ENCODE results near the gene NRARP.

DNA sequence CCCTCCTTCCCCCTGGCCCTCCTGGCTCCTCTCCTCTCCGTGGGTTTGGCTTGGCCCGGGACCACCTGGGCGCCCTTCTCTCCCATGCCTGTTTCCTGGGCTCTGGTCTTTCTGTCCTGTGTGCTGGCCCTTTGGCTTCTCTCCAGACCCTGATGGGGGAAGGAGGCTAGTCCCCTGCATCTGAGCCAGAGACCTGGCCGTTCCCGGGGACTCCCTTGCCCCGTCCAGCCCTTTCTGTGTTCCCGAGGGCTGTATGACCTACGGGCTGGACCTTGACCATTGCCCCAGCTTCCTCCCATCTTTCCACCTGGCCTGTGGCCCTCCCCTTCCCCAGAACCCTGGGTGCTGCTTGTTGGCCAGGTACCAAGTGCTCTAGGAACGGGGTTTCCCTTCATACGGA is 38.6 kb downstream of the NRARP start:
- no peak for TF ChIP-seq MEIS2 (CRISPR knock-in tag; IDR thresholded peaks at IDR 0.05)
- TF ChIP-seq ZFP1 (CRISPR knock-in tag; IDR thresholded peaks at IDR 0.05): no peak
- TF ChIP-seq, protein P1, sequence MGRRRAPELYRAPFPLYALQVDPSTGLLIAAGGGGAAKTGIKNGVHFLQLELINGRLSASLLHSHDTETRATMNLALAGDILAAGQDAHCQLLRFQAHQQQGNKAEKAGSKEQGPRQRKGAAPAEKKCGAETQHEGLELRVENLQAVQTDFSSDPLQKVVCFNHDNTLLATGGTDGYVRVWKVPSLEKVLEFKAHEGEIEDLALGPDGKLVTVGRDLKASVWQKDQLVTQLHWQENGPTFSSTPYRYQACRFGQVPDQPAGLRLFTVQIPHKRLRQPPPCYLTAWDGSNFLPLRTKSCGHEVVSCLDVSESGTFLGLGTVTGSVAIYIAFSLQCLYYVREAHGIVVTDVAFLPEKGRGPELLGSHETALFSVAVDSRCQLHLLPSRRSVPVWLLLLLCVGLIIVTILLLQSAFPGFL (CRISPR knock-in tag; IDR thresholded peaks at IDR 0.05): no peak
- TF ChIP-seq ZEB1 (IDR thresholded peaks at IDR 0.05; ENCODE audit: insufficient replicate concordance, low read depth): no peak
- no peak for TF ChIP-seq POLR2A (IDR thresholded peaks at IDR 0.05; ENCODE audit: insufficient read depth in 1 of 2, low read depth in 2 of 2, low read length in 2 of 2)
- TF ChIP-seq ELF4 (CRISPR knock-in tag; IDR thresholded peaks at IDR 0.05; ENCODE audit: borderline replicate concordance): no peak
- TF ChIP-seq NR2F6 (IDR thresholded peaks at IDR 0.05): no peak
- TF ChIP-seq NR2F6 (CRISPR knock-in tag; IDR thresholded peaks at IDR 0.05): no peak
- no peak for TF ChIP-seq HNRNPK (IDR thresholded peaks at IDR 0.05; ENCODE audit: low read depth, low read length, poor library complexity, severe bottlenecking)
- TF ChIP-seq KDM5A (IDR thresholded peaks at IDR 0.05; ENCODE audit: borderline replicate concordance, low read length): no peak
- TF ChIP-seq, protein P2, sequence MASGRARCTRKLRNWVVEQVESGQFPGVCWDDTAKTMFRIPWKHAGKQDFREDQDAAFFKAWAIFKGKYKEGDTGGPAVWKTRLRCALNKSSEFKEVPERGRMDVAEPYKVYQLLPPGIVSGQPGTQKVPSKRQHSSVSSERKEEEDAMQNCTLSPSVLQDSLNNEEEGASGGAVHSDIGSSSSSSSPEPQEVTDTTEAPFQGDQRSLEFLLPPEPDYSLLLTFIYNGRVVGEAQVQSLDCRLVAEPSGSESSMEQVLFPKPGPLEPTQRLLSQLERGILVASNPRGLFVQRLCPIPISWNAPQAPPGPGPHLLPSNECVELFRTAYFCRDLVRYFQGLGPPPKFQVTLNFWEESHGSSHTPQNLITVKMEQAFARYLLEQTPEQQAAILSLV (CRISPR knock-in tag; IDR thresholded peaks at IDR 0.05; ENCODE audit: borderline replicate concordance): no peak
